NCI-H1694 treated with DMSO at 0.1 percent for 48 hours (cell line): ENCODE measurements around the gene DDX4.
"Not testable (repeated sequence)": the region's sequence is repeated elsewhere in the genome, so short reads cannot be mapped to it uniquely, and the experiment has no call there.

ENCODE experiments used
- DNase-seq: peaks from one replicate; lab custom pipeline; 2025; lab: John Stamatoyannopoulos, UW

The DDX4 gene

GRCh38 chr5:55737793-55738192 is at the start of gene DDX4:
DDX4 (plus strand) TSS chr5:55738061; CDS start chr5:55738964, 903 bp downstream.
- no peak for DNase-seq

- DNase-seq, result peak; percentile 86
Measured at GRCh38 chr5:55691265-55692105, 46.4 kb upstream of the DDX4 start.

- DNase-seq, result no peak
Measured at GRCh38 chr5:55692106-55692417, 45.8 kb upstream of the DDX4 start.

- no peak for DNase-seq
Measured at GRCh38 chr5:55692509-55692908, 45.4 kb upstream of the DDX4 start.

GRCh38 chr5:55694152-55694830 is 43.6 kb upstream of the DDX4 start:
- DNase-seq, result peak; percentile 29

- DNase-seq, result not testable (repeated sequence)
Measured at GRCh38 chr5:55696704-55697103, 41.2 kb upstream of the DDX4 start.

- no peak for DNase-seq
Measured at GRCh38 chr5:55699041-55699688, 38.7 kb upstream of the DDX4 start.

GRCh38 chr5:55700745-55701144 is 37.1 kb upstream of the DDX4 start:
- DNase-seq, result no peak

- DNase-seq, result no peak
Measured at GRCh38 chr5:55701462-55702103, 36.3 kb upstream of the DDX4 start.

- no peak for DNase-seq
Measured at GRCh38 chr5:55702598-55703345, 35.1 kb upstream of the DDX4 start.

GRCh38 chr5:55706230-55706629 is 31.6 kb upstream of the DDX4 start:
- no peak for DNase-seq

GRCh38 chr5:55708732-55709131 is 29.1 kb upstream of the DDX4 start:
- DNase-seq, result no peak

GRCh38 chr5:55711507-55712022 is 26.3 kb upstream of the DDX4 start:
- DNase-seq, result no peak

GRCh38 chr5:55712023-55712859 is 25.6 kb upstream of the DDX4 start, which contains the start of gene SLC38A9:
SLC38A9 (minus strand) TSS chr5:55712324; CDS start chr5:55697958, 14,366 bp downstream.
- DNase-seq, result peak; percentile 88

- DNase-seq, result no peak
Measured at GRCh38 chr5:55713871-55714270, 24.0 kb upstream of the DDX4 start.

GRCh38 chr5:55714339-55714738 is 23.5 kb upstream of the DDX4 start:
- no peak for DNase-seq

GRCh38 chr5:55714749-55715148 is 23.1 kb upstream of the DDX4 start:
- no peak for DNase-seq

- DNase-seq, result no peak
Measured at GRCh38 chr5:55715519-55716078, 22.3 kb upstream of the DDX4 start.

GRCh38 chr5:55719026-55719425 is 18.8 kb upstream of the DDX4 start:
- not testable (repeated sequence) for DNase-seq

- no peak for DNase-seq
Measured at GRCh38 chr5:55720188-55720703, 17.6 kb upstream of the DDX4 start.
